SK-N-SH treated with all-trans-retinoic acid at 6 μM for 48 hours (cell line): ENCODE results near the gene ARL1.

ENCODE experiments used
- ATAC-seq: fragments of 200-7000 bp; cut with Tn5 transposase; 3 replicates; pipeline ENCODE4 v1.9.1; 2020; ENCODE audit warnings: mild to moderate bottlenecking, moderate library complexity
- BACH2 ChIP-seq: fragments of 250-450 bp; sonication (Bioruptor Pico); IDR thresholded peaks from 2 replicates; pipeline ENCODE4 v1.9.0; 2021; ENCODE audit warnings: mild to moderate bottlenecking, borderline replicate concordance
- CSDC2 ChIP-seq: fragments of 250-450 bp; sonication (Bioruptor Pico); IDR thresholded peaks from 2 replicates; pipeline ENCODE4 v1.5.0; 2020; ENCODE audit warnings: mild to moderate bottlenecking, moderate library complexity
- RARB ChIP-seq: fragments of 250-450 bp; sonication (Bioruptor Pico); IDR thresholded peaks from 2 replicates; pipeline ENCODE4 v1.8.0; 2021; ENCODE audit warnings: mild to moderate bottlenecking, moderate library complexity
- TCF4 ChIP-seq: fragments of 250-450 bp; sonication (Bioruptor Pico); IDR thresholded peaks from 2 replicates; pipeline ENCODE4 v1.8.0; 2021; ENCODE audit warnings: mild to moderate bottlenecking, moderate library complexity, borderline replicate concordance
- ZFP3 ChIP-seq: fragments of 250-450 bp; sonication (Bioruptor Pico); IDR thresholded peaks from 2 replicates; pipeline ENCODE4 v1.5.0; 2020; ENCODE audit warnings: mild to moderate bottlenecking, moderate library complexity
- ZNF8 ChIP-seq: fragments of 450-650 bp; formaldehyde crosslinking; IDR thresholded peaks from 2 replicates; pipeline ENCODE4 v1.5.0; 2020; ENCODE audit warnings: mild to moderate bottlenecking, moderate library complexity
- TF ChIP-seq, protein P1 (sequence below): fragments of 250-450 bp; sonication (Bioruptor Pico); IDR thresholded peaks from 2 replicates; pipeline ENCODE4 v1.8.0; 2021; ENCODE audit warnings: low read depth, mild to moderate bottlenecking, moderate library complexity, borderline replicate concordance

The ARL1 gene

DNA sequence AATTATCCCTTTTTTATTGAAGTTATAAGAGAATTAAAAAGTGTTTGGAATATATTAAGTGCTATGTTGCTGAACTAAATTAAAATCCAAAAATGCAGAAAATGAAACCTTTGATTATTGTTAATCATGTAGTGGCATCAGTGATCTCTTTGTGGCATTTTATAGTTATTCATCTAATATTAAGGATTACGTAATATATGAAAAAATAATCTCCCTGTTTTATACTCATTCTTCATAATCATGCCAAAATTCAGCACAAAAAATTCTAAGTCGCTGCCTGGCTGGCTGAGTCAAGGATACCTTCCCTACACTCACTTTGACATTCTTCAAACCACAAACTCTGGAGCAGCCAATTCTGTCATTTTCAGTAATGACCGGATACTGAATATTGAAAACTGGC is 63.7 kb downstream of the ARL1 start:
- peak; percentile 46; the same call in 2 of the 3 replicates for ATAC-seq
- TF ChIP-seq RARB (no peak), ZNF8 (CRISPR knock-in tag) (no peak), BACH2 (CRISPR knock-in tag) (no peak), ZFP3 (CRISPR knock-in tag) (no peak), CSDC2 (CRISPR knock-in tag) (no peak), TCF4 (CRISPR knock-in tag) (no peak)
- TF ChIP-seq, protein P1, sequence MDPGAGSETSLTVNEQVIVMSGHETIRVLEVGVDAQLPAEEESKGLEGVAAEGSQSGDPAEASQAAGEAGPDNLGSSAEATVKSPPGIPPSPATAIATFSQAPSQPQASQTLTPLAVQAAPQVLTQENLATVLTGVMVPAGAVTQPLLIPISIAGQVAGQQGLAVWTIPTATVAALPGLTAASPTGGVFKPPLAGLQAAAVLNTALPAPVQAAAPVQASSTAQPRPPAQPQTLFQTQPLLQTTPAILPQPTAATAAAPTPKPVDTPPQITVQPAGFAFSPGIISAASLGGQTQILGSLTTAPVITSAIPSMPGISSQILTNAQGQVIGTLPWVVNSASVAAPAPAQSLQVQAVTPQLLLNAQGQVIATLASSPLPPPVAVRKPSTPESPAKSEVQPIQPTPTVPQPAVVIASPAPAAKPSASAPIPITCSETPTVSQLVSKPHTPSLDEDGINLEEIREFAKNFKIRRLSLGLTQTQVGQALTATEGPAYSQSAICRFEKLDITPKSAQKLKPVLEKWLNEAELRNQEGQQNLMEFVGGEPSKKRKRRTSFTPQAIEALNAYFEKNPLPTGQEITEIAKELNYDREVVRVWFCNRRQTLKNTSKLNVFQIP (CRISPR knock-in tag) = no peak
